ENCODE measurements around the gene DENND1A. TPM values are rescaled to one million over a fixed set of nuclear protein-coding genes. Genes with fewer than 3 reads are reported as not detected.

DENND1A gene
- total and polyA plus RNA-seq, 9 donors = 9.3 to 16.0 (median 13.8) TPM

DNA sequence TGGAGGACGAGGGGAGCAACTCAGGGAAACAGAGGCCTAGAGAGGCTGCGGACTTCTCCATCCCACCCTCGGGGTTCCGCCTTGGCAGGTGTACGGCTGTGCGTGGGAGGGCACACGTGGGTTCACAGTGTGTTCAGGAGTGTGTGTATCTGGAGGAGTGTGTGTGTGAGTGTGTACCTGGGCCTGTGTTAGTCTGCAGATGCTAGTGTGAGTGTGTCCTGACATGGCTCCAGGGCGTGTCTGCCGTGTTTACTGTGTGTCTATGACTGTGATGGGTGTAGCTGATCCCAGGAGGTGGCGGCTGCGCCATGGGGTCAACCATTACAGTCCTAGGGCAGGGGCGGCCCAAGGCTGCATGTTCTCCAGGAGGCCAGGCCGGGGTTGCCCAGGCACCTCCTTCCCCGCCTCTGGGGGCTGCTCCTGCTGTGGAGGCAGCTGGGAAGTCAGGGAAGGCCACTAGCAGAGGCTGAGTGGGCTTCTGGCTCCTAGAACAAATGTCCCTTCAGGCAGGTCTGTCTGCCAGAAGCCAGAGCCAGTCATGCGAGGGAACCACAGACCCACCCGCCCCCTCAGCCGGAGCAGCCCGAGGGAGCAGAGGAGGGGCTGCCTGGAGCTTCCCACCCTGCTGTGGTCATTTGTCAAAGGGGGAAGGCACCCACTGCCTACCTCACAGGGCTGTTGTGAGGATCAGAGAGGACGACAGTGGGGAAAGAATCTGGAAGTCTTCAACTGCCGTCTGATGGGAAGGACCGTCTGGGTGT, 552.5 kb downstream of the DENND1A start:
- WGBS (ENCODE audit: insufficient coverage) = 62% methylated on average over 19 of the region's 21 CpGs
- H3K9me3 ChIP-seq (replicated peaks; ENCODE audit: control insufficient read depth, low read depth, low read length) = no peaks in the 10 kb centered on the region
- H3K27me3 ChIP-seq (ENCODE audit: control insufficient read depth, insufficient read depth, low read length) = peaks cover 40% of the 10 kb centered on the region
- H3K4me3 ChIP-seq (ENCODE audit: low read length) = no peak overlapping the region
- peaks cover 24% of the 10 kb centered on the region for H3K4me1 ChIP-seq (ENCODE audit: control insufficient read depth, insufficient read depth, low read length)
- H3K36me3 ChIP-seq (ENCODE audit: control insufficient read depth, insufficient read depth, low read length) = peaks cover 3% of the 10 kb centered on the region
- no peak for DNase-seq
- no peak overlapping the region for H3K27ac ChIP-seq (ENCODE audit: low read length)

DNA sequence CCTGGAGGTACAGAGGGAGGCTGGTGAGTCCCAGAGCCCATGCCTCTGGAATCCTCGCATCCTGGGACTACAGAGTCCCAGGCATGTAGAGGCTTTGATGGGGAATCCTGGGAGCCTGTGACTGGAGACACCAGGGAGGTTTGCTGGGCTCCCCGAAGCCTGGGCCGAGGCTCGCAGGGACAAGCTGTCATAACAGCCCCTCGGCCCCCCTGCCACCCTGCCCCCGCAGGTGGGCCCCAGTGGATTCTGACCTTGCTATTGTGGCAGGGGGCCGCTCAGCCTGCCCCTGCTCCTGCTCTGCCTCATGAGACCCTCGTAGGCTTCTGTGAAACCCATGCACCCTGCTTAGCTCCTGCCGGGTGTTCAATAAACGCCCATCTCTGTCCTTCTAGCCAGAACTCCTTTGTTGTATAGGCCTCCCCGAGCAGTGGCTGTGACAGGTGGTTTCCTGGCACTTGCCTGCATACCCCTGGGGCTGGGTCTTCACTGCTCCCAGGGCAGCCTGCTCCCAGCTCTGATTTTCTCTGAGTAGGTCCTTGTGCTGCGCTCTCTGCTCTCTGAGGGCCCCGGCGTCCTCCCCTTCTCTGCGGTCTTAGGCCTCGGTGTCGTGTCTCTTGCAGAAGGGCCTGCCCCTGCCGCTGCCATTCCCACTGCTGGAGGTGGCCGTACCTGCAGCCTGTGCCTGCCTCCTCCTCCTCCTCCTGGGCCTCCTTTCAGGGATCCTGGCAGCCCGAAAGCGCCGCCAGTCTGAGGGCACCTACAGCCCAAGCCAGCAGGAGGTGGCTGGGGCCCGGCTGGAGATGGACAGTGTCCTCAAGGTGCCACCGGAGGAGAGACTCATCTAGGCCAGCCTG, 553.5 kb downstream of the DENND1A start:
- no peaks in the 10 kb centered on the region for H3K9me3 ChIP-seq (replicated peaks; ENCODE audit: control insufficient read depth, low read depth, low read length)
- H3K4me3 ChIP-seq (ENCODE audit: low read length) = no peak overlapping the region
- no peak for DNase-seq
- 61% methylated on average over 22 of the region's 24 CpGs for WGBS (ENCODE audit: insufficient coverage)
- H3K27ac ChIP-seq (ENCODE audit: low read length) = no peak overlapping the region
- peaks cover 49% of the 10 kb centered on the region for H3K27me3 ChIP-seq (ENCODE audit: control insufficient read depth, insufficient read depth, low read length)
- H3K36me3 ChIP-seq (ENCODE audit: control insufficient read depth, insufficient read depth, low read length) = peaks cover 3% of the 10 kb centered on the region
- peaks cover 24% of the 10 kb centered on the region for H3K4me1 ChIP-seq (ENCODE audit: control insufficient read depth, insufficient read depth, low read length)

DNA sequence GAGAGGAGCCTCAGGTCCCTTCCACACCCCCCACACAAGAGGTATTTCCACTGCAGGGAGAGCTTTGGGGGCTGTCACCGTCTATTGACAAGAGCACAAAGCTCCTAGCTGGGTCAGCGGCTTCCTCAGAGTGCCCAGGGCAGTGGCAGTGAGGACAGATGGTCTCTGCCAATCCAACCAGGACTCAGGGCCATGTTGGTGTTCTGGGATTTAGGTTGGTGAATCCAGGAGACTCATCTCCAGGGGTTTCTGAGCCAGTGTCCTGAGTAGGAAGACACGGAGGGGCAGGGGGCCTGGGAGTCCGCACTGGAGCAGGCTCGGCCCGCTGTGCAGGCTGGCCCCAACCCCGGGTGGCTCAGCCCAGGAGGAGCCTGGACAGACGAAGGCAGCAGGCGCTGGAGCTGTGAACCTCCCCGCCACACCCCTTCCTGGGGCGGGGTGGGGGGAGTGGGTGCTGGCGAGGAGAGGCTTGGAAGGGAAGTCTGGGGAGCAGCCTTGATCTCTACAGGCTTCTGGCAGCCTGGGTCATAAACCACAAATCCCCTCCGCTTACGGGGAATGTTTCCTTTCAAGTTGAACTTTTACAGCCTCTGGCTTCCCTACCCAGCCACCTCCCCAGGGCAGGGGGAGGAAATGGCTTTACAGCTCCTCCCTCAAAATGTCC, 554.3 kb downstream of the DENND1A start:
- H3K27ac ChIP-seq (ENCODE audit: low read length) = no peak overlapping the region
- peak; percentile 44 for DNase-seq
- H3K4me3 ChIP-seq (ENCODE audit: low read length) = no peak overlapping the region
- peaks cover 24% of the 10 kb centered on the region for H3K4me1 ChIP-seq (ENCODE audit: control insufficient read depth, insufficient read depth, low read length)
- WGBS (ENCODE audit: insufficient coverage) = 6% methylated on average over 5 of the region's 14 CpGs
- H3K36me3 ChIP-seq (ENCODE audit: control insufficient read depth, insufficient read depth, low read length) = peaks cover 2% of the 10 kb centered on the region
- no peaks in the 10 kb centered on the region for H3K9me3 ChIP-seq (replicated peaks; ENCODE audit: control insufficient read depth, low read depth, low read length)
- H3K27me3 ChIP-seq (ENCODE audit: control insufficient read depth, insufficient read depth, low read length) = peaks cover 56% of the 10 kb centered on the region

GRCh38 chr9:123373946-123374345, 556.0 kb downstream of the DENND1A start:
- Histone ChIP-seq H3K27me3 (ENCODE audit: control insufficient read depth, insufficient read depth, low read length) (peaks cover 66% of the 10 kb centered on the region), H3K4me3 (ENCODE audit: low read length) (no peak overlapping the region), H3K27ac (ENCODE audit: low read length) (no peak overlapping the region), H3K36me3 (ENCODE audit: control insufficient read depth, insufficient read depth, low read length) (no peaks in the 10 kb centered on the region), H3K4me1 (ENCODE audit: control insufficient read depth, insufficient read depth, low read length) (peaks cover 22% of the 10 kb centered on the region), H3K9me3 (replicated peaks; ENCODE audit: control insufficient read depth, low read depth, low read length) (no peaks in the 10 kb centered on the region)
- DNase-seq = peak; percentile 45
- 0% methylated on average over 7 of the region's 10 CpGs for WGBS (ENCODE audit: insufficient coverage)

GRCh38 chr9:123373447-123373923, 556.4 kb downstream of the DENND1A start:
- no peak overlapping the region for H3K27ac ChIP-seq (ENCODE audit: low read length)
- no peak overlapping the region for H3K4me3 ChIP-seq (ENCODE audit: low read length)
- H3K4me1 ChIP-seq (ENCODE audit: control insufficient read depth, insufficient read depth, low read length) = peaks cover 24% of the 10 kb centered on the region
- peaks cover 66% of the 10 kb centered on the region for H3K27me3 ChIP-seq (ENCODE audit: control insufficient read depth, insufficient read depth, low read length)
- no peaks in the 10 kb centered on the region for H3K36me3 ChIP-seq (ENCODE audit: control insufficient read depth, insufficient read depth, low read length)
- no peaks in the 10 kb centered on the region for H3K9me3 ChIP-seq (replicated peaks; ENCODE audit: control insufficient read depth, low read depth, low read length)
- WGBS (ENCODE audit: insufficient coverage) = 11% methylated on average over 46 of the region's 60 CpGs
- DNase-seq = no peak

DNA sequence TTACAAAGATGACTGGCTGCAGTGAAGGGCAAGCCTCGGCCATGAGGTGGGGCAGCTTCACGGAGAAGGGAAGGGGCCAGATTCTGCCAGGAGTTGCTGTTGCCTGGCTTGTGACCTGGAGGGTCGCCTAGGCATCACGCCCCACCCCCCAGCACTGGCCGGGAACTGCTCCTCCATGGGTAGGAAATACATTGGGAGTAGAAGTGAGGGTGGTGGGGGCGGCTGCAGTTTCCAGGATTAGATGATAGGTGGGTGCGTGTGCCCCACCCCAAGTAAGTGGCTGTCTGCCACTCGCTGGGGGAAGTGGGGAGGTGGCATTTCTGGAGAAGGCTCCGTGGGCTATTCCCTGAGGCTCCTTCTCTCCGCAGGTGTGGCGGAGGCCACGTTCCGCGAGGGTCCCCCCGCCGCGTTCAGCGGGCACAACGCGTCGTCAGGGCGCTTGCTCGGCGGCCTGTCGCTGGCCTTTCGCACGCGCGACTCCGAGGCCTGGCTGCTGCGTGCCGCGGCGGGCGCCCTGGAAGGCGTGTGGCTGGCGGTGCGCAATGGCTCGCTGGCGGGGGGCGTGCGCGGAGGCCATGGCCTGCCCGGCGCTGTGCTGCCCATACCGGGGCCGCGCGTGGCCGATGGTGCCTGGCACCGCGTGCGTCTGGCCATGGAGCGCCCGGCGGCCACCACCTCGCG, 557.0 kb downstream of the DENND1A start:
- WGBS (ENCODE audit: insufficient coverage) = 22% methylated on average over 53 of the region's 58 CpGs
- Histone ChIP-seq H3K36me3 (ENCODE audit: control insufficient read depth, insufficient read depth, low read length) (no peaks in the 10 kb centered on the region), H3K27ac (ENCODE audit: low read length) (no peak overlapping the region), H3K9me3 (replicated peaks; ENCODE audit: control insufficient read depth, low read depth, low read length) (no peaks in the 10 kb centered on the region), H3K27me3 (ENCODE audit: control insufficient read depth, insufficient read depth, low read length) (peaks cover 69% of the 10 kb centered on the region), H3K4me1 (ENCODE audit: control insufficient read depth, insufficient read depth, low read length) (peaks cover 29% of the 10 kb centered on the region), H3K4me3 (ENCODE audit: low read length) (no peak overlapping the region)
- no peak for DNase-seq

GRCh38 chr9:123371805-123372590, 557.9 kb downstream of the DENND1A start:
- H3K36me3 ChIP-seq (ENCODE audit: control insufficient read depth, insufficient read depth, low read length) = no peaks in the 10 kb centered on the region
- 88% methylated on average over 5 of the region's 14 CpGs for WGBS (ENCODE audit: insufficient coverage)
- H3K27ac ChIP-seq (ENCODE audit: low read length) = no peak overlapping the region
- peaks cover 30% of the 10 kb centered on the region for H3K4me1 ChIP-seq (ENCODE audit: control insufficient read depth, insufficient read depth, low read length)
- H3K27me3 ChIP-seq (ENCODE audit: control insufficient read depth, insufficient read depth, low read length) = peaks cover 68% of the 10 kb centered on the region
- no peak overlapping the region for H3K4me3 ChIP-seq (ENCODE audit: low read length)
- no peak for DNase-seq
- H3K9me3 ChIP-seq (replicated peaks; ENCODE audit: control insufficient read depth, low read depth, low read length) = no peaks in the 10 kb centered on the region

GRCh38 chr9:123371228-123371584, 558.7 kb downstream of the DENND1A start:
- Histone ChIP-seq H3K27ac (ENCODE audit: low read length) (no peak overlapping the region), H3K36me3 (ENCODE audit: control insufficient read depth, insufficient read depth, low read length) (no peaks in the 10 kb centered on the region), H3K4me3 (ENCODE audit: low read length) (no peak overlapping the region), H3K27me3 (ENCODE audit: control insufficient read depth, insufficient read depth, low read length) (peaks cover 62% of the 10 kb centered on the region), H3K9me3 (replicated peaks; ENCODE audit: control insufficient read depth, low read depth, low read length) (no peaks in the 10 kb centered on the region), H3K4me1 (ENCODE audit: control insufficient read depth, insufficient read depth, low read length) (peaks cover 25% of the 10 kb centered on the region)
- 64% methylated on average over 9 of the region's 18 CpGs for WGBS (ENCODE audit: insufficient coverage)
- no peak for DNase-seq

- no peak for DNase-seq
- H3K27ac ChIP-seq (ENCODE audit: low read length) = no peak overlapping the region
- no peak overlapping the region for H3K4me3 ChIP-seq (ENCODE audit: low read length)
- 82% methylated on average over 27 of the region's 29 CpGs for WGBS (ENCODE audit: insufficient coverage)
- peaks cover 20% of the 10 kb centered on the region for H3K4me1 ChIP-seq (ENCODE audit: control insufficient read depth, insufficient read depth, low read length)
- H3K36me3 ChIP-seq (ENCODE audit: control insufficient read depth, insufficient read depth, low read length) = no peaks in the 10 kb centered on the region
- H3K9me3 ChIP-seq (replicated peaks; ENCODE audit: control insufficient read depth, low read depth, low read length) = no peaks in the 10 kb centered on the region
- H3K27me3 ChIP-seq (ENCODE audit: control insufficient read depth, insufficient read depth, low read length) = peaks cover 57% of the 10 kb centered on the region
Observed at GRCh38 chr9:123370526-123371227, 559.2 kb downstream of the DENND1A start.

Data from muscle of leg (tissue), 11 donors.